ENCODE results near the gene NPFFR2. TPM values are rescaled to one million over a fixed set of nuclear protein-coding genes. Genes with fewer than 3 reads are reported as not detected.

The NPFFR2 gene
- total and polyA plus RNA-seq, 9 of the 15 experiments (the other 6 are each of a cell fraction or from before 2014, with no cell fraction given), result 0.15 to 0.98 (median 0.48) TPM

GRCh38 chr4:72169861-72170260 lies 138.1 kb downstream of the NPFFR2 start (continued):
- TF ChIP-seq MGA (IDR thresholded peaks at IDR 0.05) (0 out of 2 replicates have a peak, but pooled peaks have one; percentile 4), SAP30 (IDR thresholded peaks at IDR 0.05; ENCODE audit: borderline replicate concordance, insufficient read depth, low read depth, low read length, poor library complexity, severe bottlenecking) (no peak), RFX5 (IDR thresholded peaks at IDR 0.05; ENCODE audit: low read depth, low read length) (no peak), SETDB1 (IDR thresholded peaks at IDR 0.05; ENCODE audit: low read length) (no peak), TAF15 (IDR thresholded peaks at IDR 0.05; ENCODE audit: low read depth, low read length) (no peak), TSC22D4 (tag; IDR thresholded peaks at IDR 0.05) (no peak), ZNF699 (CRISPR knock-in tag; IDR thresholded peaks at IDR 0.05; ENCODE audit: insufficient replicate concordance) (no peak), PYGO2 (tag; IDR thresholded peaks at IDR 0.05) (no peak), ZKSCAN3 (CRISPR knock-in tag; IDR thresholded peaks at IDR 0.05) (no peak), SFPQ (IDR thresholded peaks at IDR 0.05; ENCODE audit: low read depth, low read length) (no peak), PHF21A (IDR thresholded peaks at IDR 0.05; ENCODE audit: borderline replicate concordance, low read depth) (no peak), YY1 (IDR thresholded peaks at IDR 0.05; ENCODE audit: borderline replicate concordance in 1 of 3, control insufficient read depth in 1 of 3, extremely low read depth in 1 of 3, insufficient read depth in 3 of 3, insufficient read length in 1 of 3, insufficient replicate concordance in 2 of 3, low read depth in 1 of 3, low read length in 2 of 3) (peak in 1 of 3 experiments; percentile 41), BACH1 (tag; IDR thresholded peaks at IDR 0.05) (no peak)
